ENCODE results near the gene NUP98.

NUP98 gene

GRCh38 chr11:3723014-3723708 is 74.2 kb downstream of the NUP98 start:
- H4K20me1 ChIP-seq (ENCODE audit: insufficient read depth, low read length, poor library complexity, severe bottlenecking) = no peaks in the 10 kb centered on the region
- no peak overlapping the region for H3K4me2 ChIP-seq (ENCODE audit: low read depth, low read length, poor library complexity, severe bottlenecking)
- no peaks in the 10 kb centered on the region for H3K9me2 ChIP-seq (replicated peaks; ENCODE audit: low read depth, low read length)
- TF ChIP-seq CTCF (conservative IDR thresholded peaks at IDR 0.05; ENCODE audit: low read length) (no peak), EZH2phosphoT487 (IDR thresholded peaks at IDR 0.05; ENCODE audit: borderline replicate concordance) (no peak)
- no peak overlapping the region for H2AFZ ChIP-seq (ENCODE audit: low read length)
- no peaks in the 10 kb centered on the region for H3K4me1 ChIP-seq (ENCODE audit: insufficient read depth, low read length, poor library complexity, severe bottlenecking)
- peaks cover 83% of the 10 kb centered on the region for H3K36me3 ChIP-seq (ENCODE audit: insufficient read depth, low read length)
- no peak overlapping the region for H3K9ac ChIP-seq (ENCODE audit: low read depth, low read length, poor library complexity, severe bottlenecking)
- H3K27me3 ChIP-seq (ENCODE audit: insufficient read depth, low read length, poor library complexity, severe bottlenecking) = no peaks in the 10 kb centered on the region
- H3K4me3 ChIP-seq (ENCODE audit: low read length, poor library complexity, severe bottlenecking) = no peak overlapping the region
- H3F3A ChIP-seq (ENCODE audit: low read depth) = no peaks in the 10 kb centered on the region; the same call in 1 of the 2 replicates
- no peaks in the 10 kb centered on the region for H3K9me3 ChIP-seq (ENCODE audit: insufficient read depth, low read depth, low read length)
- H3K79me2 ChIP-seq (ENCODE audit: insufficient read depth, low read length) = no peaks in the 10 kb centered on the region

- no peaks in the 10 kb centered on the region for H3K79me2 ChIP-seq (ENCODE audit: insufficient read depth, low read length)
- no peak overlapping the region for H3K9ac ChIP-seq (ENCODE audit: low read depth, low read length, poor library complexity, severe bottlenecking)
- H3F3A ChIP-seq (ENCODE audit: low read depth) = no peaks in the 10 kb centered on the region; the same call in 1 of the 2 replicates
- no peak overlapping the region for H2AFZ ChIP-seq (ENCODE audit: low read length)
- H4K20me1 ChIP-seq (ENCODE audit: insufficient read depth, low read length, poor library complexity, severe bottlenecking) = no peaks in the 10 kb centered on the region
- H3K4me2 ChIP-seq (ENCODE audit: low read depth, low read length, poor library complexity, severe bottlenecking) = no peak overlapping the region
- H3K4me3 ChIP-seq (ENCODE audit: low read length, poor library complexity, severe bottlenecking) = no peak overlapping the region
- no peaks in the 10 kb centered on the region for H3K9me3 ChIP-seq (ENCODE audit: insufficient read depth, low read depth, low read length)
- no peaks in the 10 kb centered on the region for H3K9me2 ChIP-seq (replicated peaks; ENCODE audit: low read depth, low read length)
- H3K4me1 ChIP-seq (ENCODE audit: insufficient read depth, low read length, poor library complexity, severe bottlenecking) = no peaks in the 10 kb centered on the region
- H3K36me3 ChIP-seq (ENCODE audit: insufficient read depth, low read length) = peaks cover 83% of the 10 kb centered on the region
- no peaks in the 10 kb centered on the region for H3K27me3 ChIP-seq (ENCODE audit: insufficient read depth, low read length, poor library complexity, severe bottlenecking)
- TF ChIP-seq CTCF (conservative IDR thresholded peaks at IDR 0.05; ENCODE audit: low read length) = no peak
- TF ChIP-seq EZH2phosphoT487 (IDR thresholded peaks at IDR 0.05; ENCODE audit: borderline replicate concordance) = no peak
These were observed 75.3 kb downstream of the NUP98 start for GRCh38 chr11:3722100-3722499.

- Histone ChIP-seq H2AFZ (ENCODE audit: low read length) (no peak overlapping the region), H3K4me1 (ENCODE audit: insufficient read depth, low read length, poor library complexity, severe bottlenecking) (no peaks in the 10 kb centered on the region), H4K20me1 (ENCODE audit: insufficient read depth, low read length, poor library complexity, severe bottlenecking) (no peaks in the 10 kb centered on the region), H3K4me2 (ENCODE audit: low read depth, low read length, poor library complexity, severe bottlenecking) (no peak overlapping the region), H3K36me3 (ENCODE audit: insufficient read depth, low read length) (peaks cover 87% of the 10 kb centered on the region), H3K9me3 (ENCODE audit: insufficient read depth, low read depth, low read length) (no peaks in the 10 kb centered on the region), H3K4me3 (ENCODE audit: low read length, poor library complexity, severe bottlenecking) (no peak overlapping the region), H3F3A (ENCODE audit: low read depth) (no peaks in the 10 kb centered on the region; the same call in 1 of the 2 replicates), H3K9me2 (replicated peaks; ENCODE audit: low read depth, low read length) (no peaks in the 10 kb centered on the region), H3K9ac (ENCODE audit: low read depth, low read length, poor library complexity, severe bottlenecking) (no peak overlapping the region), H3K27me3 (ENCODE audit: insufficient read depth, low read length, poor library complexity, severe bottlenecking) (no peaks in the 10 kb centered on the region), H3K79me2 (ENCODE audit: insufficient read depth, low read length) (no peaks in the 10 kb centered on the region)
- no peak for TF ChIP-seq CTCF (conservative IDR thresholded peaks at IDR 0.05; ENCODE audit: low read length)
- TF ChIP-seq EZH2phosphoT487 (IDR thresholded peaks at IDR 0.05; ENCODE audit: borderline replicate concordance) = no peak
These were observed 76.4 kb downstream of the NUP98 start for GRCh38 chr11:3720997-3721396.
